Mesenchymal stem cell (in vitro differentiated cells and primary cell): ENCODE results near the gene STEAP3.

Source experiments
- DNase-seq: peaks from one replicate; pipeline ENCODE4 v3.0.0-alpha.2; 2013
- H2AFZ ChIP-seq: one replicate; pipeline ENCODE4 v1.6.1; 2013; ENCODE audit warnings: low read depth, mild to moderate bottlenecking, control low read depth, inconsistent platforms, low read length, moderate library complexity
- H2AK5ac ChIP-seq: 2 replicates; pipeline ENCODE4 v1.6.1; 2013; ENCODE audit warnings: low read length, moderate library complexity, mild to moderate bottlenecking, inconsistent platforms; ENCODE audit not compliant: severe bottlenecking
- H2BK120ac ChIP-seq: one replicate; pipeline ENCODE4 v1.6.1; 2013; ENCODE audit warnings: low read depth, mild to moderate bottlenecking, inconsistent platforms, low read length, moderate library complexity
- H2BK12ac ChIP-seq, 2 experiments: one replicate each; pipeline ENCODE4 v1.6.1; 2013; ENCODE audit warnings: inconsistent platforms in 2 of 2, low read length in 2 of 2, mild to moderate bottlenecking in 2 of 2, moderate library complexity in 2 of 2, control low read depth in 1 of 2
- H2BK15ac ChIP-seq: one replicate; pipeline ENCODE4 v1.6.1; 2013; ENCODE audit warnings: mild to moderate bottlenecking, low read depth, inconsistent platforms; ENCODE audit not compliant: poor library complexity, severe bottlenecking
- H2BK5ac ChIP-seq: 2 replicates; pipeline ENCODE4 v1.6.1; 2013; ENCODE audit warnings: low read depth, mild to moderate bottlenecking, low read length, control low read depth, inconsistent platforms; ENCODE audit not compliant: poor library complexity, severe bottlenecking
- H3K14ac ChIP-seq, 2 experiments: one replicate each; pipeline ENCODE4 v1.6.1; 2013; ENCODE audit warnings: inconsistent platforms in 2 of 2, low read length in 2 of 2, control low read depth in 1 of 2, mild to moderate bottlenecking in 1 of 2, moderate library complexity in 1 of 2
- H3K18ac ChIP-seq, 2 experiments: one replicate each; pipeline ENCODE4 v1.6.1; 2013; ENCODE audit warnings: inconsistent platforms in 2 of 2, low read length in 2 of 2, control low read depth in 1 of 2, low read depth in 1 of 2, mild to moderate bottlenecking in 1 of 2
- H3K23ac ChIP-seq, 2 experiments: one replicate each; pipeline ENCODE4 v1.6.1; 2013; ENCODE audit warnings: inconsistent platforms in 2 of 2, low read length in 2 of 2, mild to moderate bottlenecking in 2 of 2, moderate library complexity in 2 of 2, control low read depth in 1 of 2
- H3K27ac ChIP-seq: 2 replicates; pipeline ENCODE4 v1.5.1; 2013; ENCODE audit warnings: mild to moderate bottlenecking, moderate library complexity, low read length, control low read depth, inconsistent platforms; ENCODE audit not compliant: poor library complexity, severe bottlenecking
- H3K27me3 ChIP-seq, 2 experiments: 2 replicates each; pipeline versions ENCODE4 v1.6.1 to v1.7.0; 2013; ENCODE audit warnings: low read length in 2 of 2, mild to moderate bottlenecking in 2 of 2, moderate library complexity in 2 of 2, control low read depth in 1 of 2, inconsistent platforms in 1 of 2; ENCODE audit not compliant: control insufficient read depth in 1 of 2, insufficient read depth in 1 of 2
- H3K36me3 ChIP-seq, 2 experiments: 2 replicates each; pipeline versions ENCODE4 v1.6.1 to v1.7.0; 2013; ENCODE audit warnings: low read length in 2 of 2, control low read depth in 1 of 2, inconsistent platforms in 1 of 2, low read depth in 1 of 2, mild to moderate bottlenecking in 1 of 2; ENCODE audit not compliant: insufficient read depth in 2 of 2, control insufficient read depth in 1 of 2
- H3K4ac ChIP-seq, 2 experiments: one replicate each; pipeline ENCODE4 v1.6.1; 2013; ENCODE audit warnings: inconsistent platforms in 2 of 2, low read length in 2 of 2, mild to moderate bottlenecking in 2 of 2, moderate library complexity in 2 of 2, control low read depth in 1 of 2, low read depth in 1 of 2
- H3K4me1 ChIP-seq: 2 replicates; pipeline ENCODE4 v1.6.1; 2013; ENCODE audit warnings: low read depth, low read length, control low read depth; ENCODE audit not compliant: control insufficient read depth, insufficient read depth
- H3K4me2 ChIP-seq: 2 replicates; pipeline ENCODE4 v1.6.1; 2013; ENCODE audit warnings: low read length, mild to moderate bottlenecking, inconsistent platforms; ENCODE audit not compliant: poor library complexity, severe bottlenecking
- H3K4me3 ChIP-seq, 2 experiments: 2 replicates each; pipeline versions ENCODE4 v1.5.1 to v1.7.0; 2013; ENCODE audit warnings: low read length in 2 of 2, mild to moderate bottlenecking in 2 of 2, control low read depth in 1 of 2, low read depth in 1 of 2; ENCODE audit not compliant: insufficient read depth in 1 of 2
- H3K79me1 ChIP-seq: replicated peaks from 2 replicates; pipeline ENCODE4 v1.6.1; 2013; ENCODE audit warnings: mild to moderate bottlenecking, control low read depth, low read length, inconsistent platforms; ENCODE audit not compliant: poor library complexity, severe bottlenecking
- H3K9ac ChIP-seq: 2 replicates; pipeline ENCODE4 v1.7.0; 2013; ENCODE audit warnings: mild to moderate bottlenecking, low read length, moderate library complexity
- H3K9me3 ChIP-seq: 2 replicates; pipeline ENCODE4 v1.7.0; 2013; ENCODE audit warnings: mild to moderate bottlenecking, low read length; ENCODE audit not compliant: control insufficient read depth
- H4K8ac ChIP-seq: one replicate; pipeline ENCODE4 v1.6.1; 2013; ENCODE audit warnings: inconsistent platforms, mild to moderate bottlenecking, low read length, moderate library complexity
- H4K91ac ChIP-seq: one replicate; pipeline ENCODE4 v1.6.1; 2013; ENCODE audit warnings: mild to moderate bottlenecking, low read length, inconsistent platforms
- WGBS: methylation state at CpG from one replicate; pipeline ENCODE4 v1.1.7; 2013; ENCODE audit warnings: mixed read lengths; 5-methylcytosine and 5-hydroxymethylcytosine counted together

STEAP3 gene

GRCh38 chr2:119229716-119230115, 6.1 kb downstream of the STEAP3 start:
- DNase-seq: no peak
- H2AFZ ChIP-seq: no peak overlapping the region
- no peak overlapping the region for H3K4me3 ChIP-seq
- H3K36me3 ChIP-seq: peaks cover 7 to 25% of the 10 kb centered on the region in 2 experiments
- no peak overlapping the region for H2BK12ac ChIP-seq
- H3K27ac ChIP-seq: peak overlapping the region; percentile 6
- H3K27me3 ChIP-seq: no peaks in the 10 kb centered on the region
- H2BK120ac ChIP-seq: no peak overlapping the region
- no peak overlapping the region for H4K91ac ChIP-seq
- peaks cover 49% of the 10 kb centered on the region for H3K79me1 ChIP-seq
- H3K4me2 ChIP-seq: no peak overlapping the region
- 80% methylated on average over 3 of the region's 3 CpGs for WGBS
- no peak overlapping the region for H3K4ac ChIP-seq
- no peak overlapping the region for H4K8ac ChIP-seq
- peaks cover 69% of the 10 kb centered on the region for H3K4me1 ChIP-seq
- H3K18ac ChIP-seq: no peak overlapping the region
- no peak overlapping the region for H3K23ac ChIP-seq
- no peak overlapping the region for H2BK5ac ChIP-seq
- H2AK5ac ChIP-seq: peak overlapping the region; percentile 60
- no peak overlapping the region for H2BK15ac ChIP-seq
- H3K14ac ChIP-seq: no peak overlapping the region
- no peaks in the 10 kb centered on the region for H3K9me3 ChIP-seq
- no peak overlapping the region for H3K9ac ChIP-seq

- Histone ChIP-seq H4K91ac (peak overlapping the region; percentile 85), H3K4me3 (peak overlapping the region in 1 of 2 experiments; percentile 66), H3K4me1 (peaks cover 66% of the 10 kb centered on the region), H3K18ac (peak overlapping the region; percentile 70 to 77), H2AFZ (no peak overlapping the region), H2BK12ac (peak overlapping the region; percentile 74 to 75), H2AK5ac (peak overlapping the region; percentile 54), H2BK120ac (peak overlapping the region; percentile 89), H3K27me3 (no peaks in the 10 kb centered on the region), H3K9me3 (no peaks in the 10 kb centered on the region), H3K14ac (peak overlapping the region in 1 of 2 experiments; percentile 9), H2BK15ac (peak overlapping the region; percentile 77), H2BK5ac (no peak overlapping the region), H3K79me1 (peaks cover 49% of the 10 kb centered on the region), H3K4me2 (peak overlapping the region; percentile 1), H3K36me3 (peaks cover 7 to 27% of the 10 kb centered on the region in 2 experiments), H3K23ac (no peak overlapping the region), H3K27ac (peak overlapping the region; percentile 73), H3K9ac (peak overlapping the region; percentile 71), H3K4ac (peak overlapping the region; percentile 5 to 59), H4K8ac (peak overlapping the region; percentile 78)
- 57% methylated on average over 26 of the region's 28 CpGs for WGBS
- DNase-seq: peak; percentile 71
Observed at GRCh38 chr2:119230219-119231185, 6.9 kb downstream of the STEAP3 start.

GRCh38 chr2:119231975-119232665, 8.5 kb downstream of the STEAP3 start:
- peak overlapping the region; percentile 56 for H4K91ac ChIP-seq
- H3K4me1 ChIP-seq: peaks cover 60% of the 10 kb centered on the region
- peak overlapping the region; percentile 89 for H3K9ac ChIP-seq
- peak overlapping the region; percentile 86 for H2BK120ac ChIP-seq
- H3K27me3 ChIP-seq: no peaks in the 10 kb centered on the region
- no peak overlapping the region for H3K23ac ChIP-seq
- peak overlapping the region; percentile 75 for H4K8ac ChIP-seq
- H3K36me3 ChIP-seq: peaks cover 1 to 26% of the 10 kb centered on the region in 2 experiments
- peak overlapping the region; percentile 87 for H3K27ac ChIP-seq
- H2BK15ac ChIP-seq: peak overlapping the region; percentile 82
- H2AK5ac ChIP-seq: peak overlapping the region; percentile 87
- H3K9me3 ChIP-seq: no peaks in the 10 kb centered on the region
- H3K4me3 ChIP-seq: peak overlapping the region in 1 of 2 experiments; percentile 66
- H3K4ac ChIP-seq: peak overlapping the region; percentile 59 to 62
- H2AFZ ChIP-seq: peak overlapping the region; percentile 43
- no peak overlapping the region for H3K4me2 ChIP-seq
- peak overlapping the region; percentile 45 to 74 for H2BK12ac ChIP-seq
- H3K18ac ChIP-seq: peak overlapping the region; percentile 73 to 81
- 53% methylated on average over 10 of the region's 10 CpGs for WGBS
- H3K14ac ChIP-seq: peak overlapping the region in 1 of 2 experiments; percentile 48
- DNase-seq: peak; percentile 74
- no peak overlapping the region for H2BK5ac ChIP-seq
- peaks cover 48% of the 10 kb centered on the region for H3K79me1 ChIP-seq

- Histone ChIP-seq H4K91ac (no peak overlapping the region), H2BK12ac (peak overlapping the region in 1 of 2 experiments; percentile 68), H3K9me3 (no peaks in the 10 kb centered on the region), H2AK5ac (peak overlapping the region; percentile 57), H2BK15ac (no peak overlapping the region), H3K9ac (peak overlapping the region; percentile 89), H3K18ac (peak overlapping the region in 1 of 2 experiments; percentile 84), H3K23ac (no peak overlapping the region), H3K4ac (no peak overlapping the region), H2BK5ac (no peak overlapping the region), H3K36me3 (peaks cover 0 to 24% of the 10 kb centered on the region in 2 experiments), H2AFZ (no peak overlapping the region), H3K27ac (peak overlapping the region; percentile 87), H3K4me3 (peak overlapping the region in 1 of 2 experiments; percentile 66), H4K8ac (no peak overlapping the region), H3K79me1 (peaks cover 46% of the 10 kb centered on the region), H3K14ac (peak overlapping the region in 1 of 2 experiments; percentile 37), H3K4me1 (peaks cover 58% of the 10 kb centered on the region), H2BK120ac (no peak overlapping the region), H3K4me2 (no peak overlapping the region), H3K27me3 (no peaks in the 10 kb centered on the region)
- no peak for DNase-seq
- WGBS: 90% methylated on average over 3 of the region's 3 CpGs
Observed at GRCh38 chr2:119232666-119232993, 9.0 kb downstream of the STEAP3 start.
